ENCODE data around the gene COL19A1.
"Not testable (repeated sequence)": the region's sequence is repeated elsewhere in the genome, so short reads cannot be mapped to it uniquely, and the experiment has no call there.

The COL19A1 gene

GRCh38 chr6:69901361-69901760 is 35.0 kb downstream of the COL19A1 start:
- DNase-seq, result no peak

DNA sequence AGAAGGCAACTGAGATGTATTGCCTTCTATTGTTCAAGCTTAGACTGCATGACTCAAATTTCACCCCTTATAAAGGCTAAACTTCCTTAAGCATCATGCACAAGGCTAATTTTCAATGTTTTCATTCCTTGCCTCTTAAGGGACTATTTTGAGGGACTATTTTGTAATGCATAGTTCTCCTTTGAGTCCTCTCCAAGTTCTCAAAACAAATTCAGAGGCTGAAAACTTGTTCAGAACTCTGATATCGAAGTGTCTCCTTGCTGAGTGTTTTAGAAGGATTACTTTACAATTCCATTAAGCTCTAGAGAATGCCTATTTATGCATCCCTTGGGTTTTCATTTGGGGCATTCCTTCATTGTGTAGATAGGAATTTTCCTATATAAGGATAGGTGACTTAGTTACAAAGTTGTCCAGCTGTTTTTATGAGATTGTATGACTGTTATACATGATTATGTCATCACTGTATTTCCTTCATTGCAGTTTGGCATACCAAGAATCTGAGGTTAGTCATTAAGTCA is 41.7 kb downstream of the COL19A1 start:
- no peak for DNase-seq

- no peak for DNase-seq
Measured at GRCh38 chr6:69913361-69913760, 47.0 kb downstream of the COL19A1 start.

- no peak for DNase-seq
Measured at GRCh38 chr6:69914015-69914485, 47.7 kb downstream of the COL19A1 start.

- no peak for DNase-seq
Measured at GRCh38 chr6:69915346-69915745, 49.0 kb downstream of the COL19A1 start.

DNA sequence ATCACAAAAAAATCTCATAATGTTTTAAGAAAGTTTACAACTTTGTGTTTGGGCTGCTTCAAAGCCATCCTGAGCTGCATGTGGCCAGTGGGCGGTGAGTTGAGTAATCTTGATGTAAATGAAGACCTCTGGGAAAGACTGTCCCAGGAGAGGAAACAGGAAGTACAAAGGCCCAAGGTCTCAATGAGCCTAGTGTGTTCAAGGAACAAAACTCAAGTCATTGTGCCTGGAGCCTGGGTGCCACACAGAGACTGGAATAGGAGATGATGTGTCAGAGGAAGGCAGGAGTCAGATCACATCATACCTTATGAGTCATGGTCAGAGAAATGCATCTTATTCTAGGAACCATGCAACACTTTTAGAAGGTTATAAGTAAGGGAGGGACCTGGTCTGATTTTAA is 51.5 kb downstream of the COL19A1 start:
- DNase-seq, result peak; percentile 79 to 83

DNA sequence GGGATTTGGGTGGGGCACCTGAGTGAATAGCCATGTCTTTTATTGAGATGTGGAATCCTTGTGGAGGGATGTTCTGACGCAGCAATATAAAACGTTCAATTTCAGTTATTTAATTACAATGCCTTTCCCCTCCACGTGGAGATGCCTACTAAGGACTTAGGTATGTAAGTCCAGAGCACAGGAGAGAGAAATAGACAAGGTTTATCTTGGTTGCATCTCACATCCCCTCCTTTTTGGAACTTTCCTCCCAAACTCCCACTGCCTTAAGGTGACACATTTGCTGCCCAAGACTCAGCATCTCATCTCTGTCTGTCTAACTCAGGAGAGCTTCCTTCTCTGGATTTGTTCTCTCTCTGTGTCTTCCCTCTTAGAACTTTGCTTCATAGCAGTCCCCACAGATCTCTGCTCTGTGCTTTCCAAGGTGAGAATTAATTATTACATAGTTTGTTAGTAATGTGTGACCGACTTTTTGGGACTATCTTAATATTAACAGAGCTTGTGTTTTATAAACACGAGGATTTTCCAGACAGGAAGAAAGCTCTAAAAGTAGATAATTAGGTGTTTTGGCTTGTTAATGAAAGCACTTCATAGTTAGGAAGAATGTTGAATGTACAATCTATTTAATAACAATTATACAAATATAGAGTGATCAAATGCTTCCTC is 52.6 kb downstream of the COL19A1 start:
- DNase-seq, result peak; percentile 13 to 27

- not testable (repeated sequence) for DNase-seq
Measured at GRCh38 chr6:69921066-69921465, 54.7 kb downstream of the COL19A1 start.

DNA sequence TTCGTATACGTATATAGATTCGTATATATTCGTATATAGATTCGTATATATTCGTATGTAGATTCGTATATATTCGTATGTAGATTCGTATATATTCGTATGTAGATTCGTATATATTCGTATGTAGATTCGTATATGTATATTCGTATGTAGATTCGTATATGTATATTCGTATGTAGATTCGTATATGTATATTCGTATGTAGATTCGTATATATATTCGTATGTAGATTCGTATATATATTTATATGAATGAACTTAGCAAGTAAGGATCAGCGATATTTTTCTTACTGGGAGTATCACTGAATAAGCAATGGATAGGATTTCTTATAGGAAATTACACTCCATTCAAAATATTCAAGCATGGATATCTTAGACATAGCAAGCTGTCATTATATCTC is 55.3 kb downstream of the COL19A1 start:
- not testable (repeated sequence) for DNase-seq

DNA sequence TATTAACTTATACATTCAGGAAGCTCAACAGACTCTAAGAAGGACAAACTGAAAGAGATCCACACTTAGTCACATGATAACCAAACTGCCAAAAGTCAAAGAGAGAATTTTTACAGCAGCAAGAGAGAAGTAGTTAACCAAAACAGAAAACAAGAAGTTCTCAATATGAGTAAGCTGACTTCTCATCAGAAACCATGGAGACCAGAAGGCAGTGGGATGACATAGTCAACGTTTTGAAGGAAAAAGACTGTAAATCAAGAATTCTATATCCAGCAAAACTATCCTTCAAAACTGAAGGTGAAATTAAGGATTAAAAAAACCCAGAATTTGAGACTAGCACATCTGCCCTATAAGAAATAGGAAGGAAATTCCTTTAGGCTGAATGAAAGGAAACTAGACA is 60.4 kb downstream of the COL19A1 start:
- DNase-seq, result no peak

DNA sequence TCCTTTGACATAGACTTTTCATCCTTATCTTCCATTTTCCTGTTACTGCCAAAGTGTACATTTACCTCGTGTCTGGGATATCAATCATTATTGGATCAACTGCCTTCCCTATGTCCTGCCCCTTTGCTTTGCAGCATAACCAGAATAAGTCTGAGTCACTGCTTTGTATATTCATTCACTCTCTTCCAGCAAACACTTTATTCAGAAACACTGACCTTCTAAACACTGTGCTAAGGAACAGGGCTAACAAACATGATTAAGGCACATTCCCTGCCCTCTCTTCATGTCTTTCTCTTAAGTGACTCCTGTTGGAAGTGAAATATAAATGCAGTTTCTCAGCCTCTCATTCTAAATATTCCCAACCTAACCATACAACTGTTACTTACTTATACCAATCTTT is 66.9 kb downstream of the COL19A1 start:
- peak in 1 of 2 experiments; percentile 4 for DNase-seq

- DNase-seq, result no peak
Measured at GRCh38 chr6:69935079-69935478, 68.7 kb downstream of the COL19A1 start.

GRCh38 chr6:69936674-69937363 is 70.5 kb downstream of the COL19A1 start:
- no peak for DNase-seq

- DNase-seq, result no peak
Measured at GRCh38 chr6:69937402-69938136, 71.2 kb downstream of the COL19A1 start.

DNA sequence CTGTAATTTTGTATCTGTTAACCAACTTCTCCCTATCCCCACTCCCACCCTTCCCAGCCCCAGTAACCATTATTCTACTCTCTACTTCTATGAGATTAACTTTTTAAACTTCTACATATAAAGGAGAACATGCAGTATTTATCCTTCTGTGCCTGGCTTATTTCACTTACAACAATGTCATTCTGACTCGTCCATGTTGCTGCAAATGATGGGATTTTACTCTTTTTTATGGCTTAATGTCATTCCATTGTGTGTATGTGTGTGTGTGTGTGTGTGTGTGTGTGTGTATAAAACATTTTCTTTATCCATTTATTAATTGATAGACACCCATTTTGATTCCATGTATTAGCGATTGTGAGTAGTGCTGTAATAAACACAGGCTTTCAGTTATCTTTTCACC is 76.1 kb downstream of the COL19A1 start:
- DNase-seq, result no peak

- DNase-seq, result no peak
Measured at GRCh38 chr6:69945192-69945591, 78.8 kb downstream of the COL19A1 start.

DNA sequence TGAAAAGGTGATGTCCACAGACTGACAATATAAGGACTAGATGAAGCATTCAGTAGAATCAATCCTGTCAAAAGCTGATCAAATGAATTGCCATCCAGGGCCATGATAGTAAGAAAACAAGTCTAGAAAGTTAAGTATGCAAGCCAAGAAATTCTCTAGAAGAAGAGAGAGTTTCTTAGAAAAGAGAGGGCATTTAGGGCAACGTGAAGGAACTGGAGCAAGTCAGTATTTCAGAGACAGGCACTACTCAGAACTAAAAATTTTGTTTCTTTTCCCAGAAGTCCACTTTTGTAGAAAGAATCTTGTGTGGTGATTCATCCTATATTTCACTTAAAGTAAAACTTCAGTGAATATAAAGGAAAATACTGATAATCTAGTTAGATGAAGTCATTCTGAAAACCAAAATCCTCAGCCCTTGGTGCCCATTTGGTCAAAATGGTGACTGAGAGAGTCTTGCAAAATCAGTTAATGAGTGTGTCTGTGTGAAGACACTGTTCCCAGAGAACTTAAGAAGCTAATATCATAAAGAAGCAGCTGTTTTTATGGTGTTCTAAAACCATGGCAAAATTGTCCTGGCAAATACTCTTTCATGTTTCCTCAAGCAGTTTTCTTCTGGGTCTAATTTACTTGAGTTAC is 82.2 kb downstream of the COL19A1 start:
- no peak for DNase-seq

DNA sequence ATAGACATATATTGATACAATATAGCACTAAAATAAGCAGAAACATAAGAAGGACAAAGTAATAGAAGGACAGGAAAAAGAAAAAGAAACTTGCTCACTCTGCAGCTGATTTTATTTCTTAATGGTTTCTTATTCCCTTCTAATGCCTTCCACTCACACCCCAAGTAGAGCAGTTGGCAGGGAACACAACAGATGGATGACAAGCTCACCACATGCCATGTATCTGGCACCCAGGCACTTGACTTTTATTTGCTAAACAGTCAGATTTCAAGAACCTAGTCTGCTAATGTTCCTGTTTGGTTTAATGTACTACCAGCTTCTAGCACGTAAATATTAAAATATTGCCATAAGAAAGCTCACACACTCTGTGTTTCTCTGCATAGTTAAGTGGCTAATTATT is 87.1 kb downstream of the COL19A1 start:
- DNase-seq, result no peak

DNA sequence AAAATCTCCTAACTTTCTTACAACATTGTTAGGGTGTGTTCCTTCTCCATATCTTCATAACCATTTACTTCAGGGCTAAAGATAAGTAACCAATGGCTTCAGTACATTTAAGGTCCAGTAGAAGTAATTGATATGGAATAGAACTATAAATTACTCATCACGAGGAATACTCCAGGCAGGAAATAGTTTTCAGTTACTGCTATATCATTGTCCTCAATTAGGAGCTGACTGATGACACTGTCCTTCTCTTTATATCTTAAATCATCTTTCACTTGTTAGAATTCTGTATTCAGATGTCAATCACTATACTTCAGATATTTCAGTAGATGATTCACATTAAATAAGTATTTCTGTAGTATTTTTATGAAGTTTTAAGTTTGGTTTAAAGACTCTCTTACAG is 88.4 kb downstream of the COL19A1 start:
- no peak for DNase-seq

DNA sequence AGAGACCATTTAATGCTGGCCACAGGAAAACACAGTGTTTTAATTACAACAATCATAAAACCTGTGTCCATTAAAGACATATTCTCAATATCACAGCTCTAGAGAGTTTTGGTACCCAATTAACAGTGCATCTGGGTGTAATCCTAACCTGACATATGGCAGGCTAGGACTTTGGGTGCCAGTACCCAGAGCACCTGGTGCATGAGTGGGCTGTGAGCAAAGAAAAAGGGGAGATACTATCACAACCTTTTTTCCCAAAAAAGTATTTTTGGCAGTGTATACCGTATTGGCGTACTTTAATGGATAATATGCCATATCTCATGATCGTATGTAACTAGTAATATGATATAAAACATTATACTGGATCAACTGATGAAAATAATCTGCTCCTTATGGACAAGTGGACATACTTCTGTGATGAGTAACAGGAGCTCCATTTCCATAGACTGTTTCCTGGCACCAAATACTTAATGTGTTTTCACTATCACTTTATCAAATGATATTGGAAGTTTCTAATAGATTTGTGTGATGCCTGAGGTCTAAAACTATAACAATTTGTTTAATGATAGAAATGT is 91.7 kb downstream of the COL19A1 start:
- no peak for DNase-seq

GRCh38 chr6:69958978-69959377 is 92.6 kb downstream of the COL19A1 start:
- no peak for DNase-seq

DNA sequence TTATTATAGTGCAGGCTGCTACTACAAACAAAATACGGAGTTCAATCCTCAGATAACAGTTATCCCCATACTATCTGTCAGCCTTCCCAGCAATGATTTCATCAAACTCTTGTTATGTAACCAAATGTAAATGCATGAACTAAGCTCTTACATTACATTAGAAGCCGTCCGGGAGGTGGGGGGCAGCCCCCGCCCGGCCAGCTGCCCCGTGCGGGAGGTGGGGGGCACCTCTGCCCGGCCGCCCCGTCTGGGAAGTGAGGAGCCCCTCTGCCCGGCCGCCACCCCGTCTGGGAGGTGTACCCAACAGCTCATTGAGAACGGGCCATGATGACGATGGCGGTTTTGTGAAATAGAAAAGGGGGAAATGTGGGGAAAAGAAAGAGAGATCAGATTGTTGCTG is 99.6 kb downstream of the COL19A1 start:
- DNase-seq, result not testable (repeated sequence)

DNA sequence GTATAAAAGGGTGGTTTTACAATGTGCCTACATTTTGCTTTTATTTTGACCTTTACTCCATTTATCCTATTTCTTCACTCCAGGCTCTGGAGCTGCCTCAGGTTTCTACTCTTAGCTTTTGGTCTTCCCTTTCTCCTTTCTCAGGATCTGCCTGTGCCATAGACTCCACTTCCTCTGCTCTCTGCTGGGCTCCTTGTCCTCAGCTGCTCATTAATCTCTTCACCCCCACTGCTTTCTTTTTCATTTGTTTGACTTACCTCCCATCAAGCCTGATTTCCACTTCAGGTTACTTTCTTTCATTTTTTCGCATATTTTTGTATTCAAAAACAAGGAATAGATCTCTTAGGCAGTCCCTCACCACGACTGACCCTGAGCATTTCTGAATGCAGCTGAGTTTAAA is 106.8 kb downstream of the COL19A1 start:
- no peak for DNase-seq

Measured in SW 1271 (cell line).